ENCODE measurements around the gene NR5A2.

DNA sequence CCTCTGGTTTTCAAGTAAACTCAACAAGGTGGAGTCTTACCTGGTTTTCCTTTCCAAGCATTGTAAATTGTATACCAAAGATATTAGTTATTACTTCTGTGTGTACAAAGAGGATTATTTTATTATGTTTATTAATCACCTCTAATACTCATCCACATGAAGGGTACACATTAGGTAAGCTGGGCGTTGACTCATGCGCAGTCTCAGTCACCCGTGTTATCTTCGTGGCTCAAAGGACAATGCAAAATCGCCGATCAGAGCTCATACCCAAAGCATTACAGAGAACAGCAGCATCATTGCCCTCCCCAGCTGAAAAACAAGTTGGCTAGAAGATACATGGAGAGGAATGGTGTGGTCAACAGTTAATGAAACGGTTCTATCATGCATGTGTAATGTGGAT is 148.7 kb downstream of the NR5A2 start:
- no peak for TF ChIP-seq POLR2A (IDR thresholded peaks at IDR 0.05)
- TF ChIP-seq, protein P1, sequence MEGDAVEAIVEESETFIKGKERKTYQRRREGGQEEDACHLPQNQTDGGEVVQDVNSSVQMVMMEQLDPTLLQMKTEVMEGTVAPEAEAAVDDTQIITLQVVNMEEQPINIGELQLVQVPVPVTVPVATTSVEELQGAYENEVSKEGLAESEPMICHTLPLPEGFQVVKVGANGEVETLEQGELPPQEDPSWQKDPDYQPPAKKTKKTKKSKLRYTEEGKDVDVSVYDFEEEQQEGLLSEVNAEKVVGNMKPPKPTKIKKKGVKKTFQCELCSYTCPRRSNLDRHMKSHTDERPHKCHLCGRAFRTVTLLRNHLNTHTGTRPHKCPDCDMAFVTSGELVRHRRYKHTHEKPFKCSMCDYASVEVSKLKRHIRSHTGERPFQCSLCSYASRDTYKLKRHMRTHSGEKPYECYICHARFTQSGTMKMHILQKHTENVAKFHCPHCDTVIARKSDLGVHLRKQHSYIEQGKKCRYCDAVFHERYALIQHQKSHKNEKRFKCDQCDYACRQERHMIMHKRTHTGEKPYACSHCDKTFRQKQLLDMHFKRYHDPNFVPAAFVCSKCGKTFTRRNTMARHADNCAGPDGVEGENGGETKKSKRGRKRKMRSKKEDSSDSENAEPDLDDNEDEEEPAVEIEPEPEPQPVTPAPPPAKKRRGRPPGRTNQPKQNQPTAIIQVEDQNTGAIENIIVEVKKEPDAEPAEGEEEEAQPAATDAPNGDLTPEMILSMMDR (IDR thresholded peaks at IDR 0.05) = no peak

Data from body of pancreas (tissue), 4 donors.